ENCODE measurements around the gene ALDH1A3.
A peak's percentile ranks its signal among the peaks of the same experiment; 100 is the strongest.

The ALDH1A3 gene

GRCh38 chr15:100914876-100915275 lies 35.2 kb downstream of the ALDH1A3 start:
- no peak overlapping the region for H3K4me3 ChIP-seq (ENCODE audit: low read depth in 1 of 2, low read length in 2 of 2)
- no peaks in the 10 kb centered on the region for H3K27me3 ChIP-seq (ENCODE audit: control insufficient read depth in 1 of 2, insufficient read depth in 2 of 2, low read length in 2 of 2)
- peaks cover 0 to 20% of the 10 kb centered on the region in 2 donors for H3K36me3 ChIP-seq (ENCODE audit: control insufficient read depth in 1 of 2, insufficient read depth in 2 of 2, low read length in 2 of 2)
- no peak overlapping the region for H3K27ac ChIP-seq (ENCODE audit: low read depth, low read length)
- no peak overlapping the region for H3K9ac ChIP-seq (ENCODE audit: low read depth in 1 of 2, low read length in 2 of 2)
- H3K4me1 ChIP-seq (ENCODE audit: control insufficient read depth in 1 of 2, insufficient read depth in 2 of 2, low read length in 2 of 2), result peaks cover 9 to 14% of the 10 kb centered on the region in 2 donors
- H3K9me3 ChIP-seq (ENCODE audit: control insufficient read depth in 1 of 2, low read length in 2 of 2), result no peaks in the 10 kb centered on the region

GRCh38 chr15:100918034-100918689 lies 38.5 kb downstream of the ALDH1A3 start:
- H3K9me3 ChIP-seq (ENCODE audit: control insufficient read depth in 1 of 2, low read length in 2 of 2), result no peaks in the 10 kb centered on the region
- peak overlapping the region; percentile 88 to 93 for H3K4me3 ChIP-seq (ENCODE audit: low read depth in 1 of 2, low read length in 2 of 2)
- no peak overlapping the region for H3K27ac ChIP-seq (ENCODE audit: low read depth, low read length)
- peak overlapping the region; percentile 70 to 75 for H3K9ac ChIP-seq (ENCODE audit: low read depth in 1 of 2, low read length in 2 of 2)
- peaks cover 4 to 12% of the 10 kb centered on the region in 2 donors for H3K36me3 ChIP-seq (ENCODE audit: control insufficient read depth in 1 of 2, insufficient read depth in 2 of 2, low read length in 2 of 2)
- no peaks in the 10 kb centered on the region for H3K27me3 ChIP-seq (ENCODE audit: control insufficient read depth in 1 of 2, insufficient read depth in 2 of 2, low read length in 2 of 2)
- peaks cover 24 to 31% of the 10 kb centered on the region in 2 donors for H3K4me1 ChIP-seq (ENCODE audit: control insufficient read depth in 1 of 2, insufficient read depth in 2 of 2, low read length in 2 of 2)

GRCh38 chr15:100918690-100919480 lies 39.3 kb downstream of the ALDH1A3 start, which contains the start of gene LRRK1:
TSS of gene LRRK1 (plus strand) at chr15:100919357. CDS start at chr15:100924633, 5,276 bp downstream.
- no peaks in the 10 kb centered on the region for H3K27me3 ChIP-seq (ENCODE audit: control insufficient read depth in 1 of 2, insufficient read depth in 2 of 2, low read length in 2 of 2)

GRCh38 chr15:100919481-100920405 lies 40.1 kb downstream of the ALDH1A3 start:
- H3K27ac ChIP-seq (ENCODE audit: low read depth, low read length), result no peak overlapping the region
- peak overlapping the region; percentile 78 to 82 for H3K4me3 ChIP-seq (ENCODE audit: low read depth in 1 of 2, low read length in 2 of 2)
- H3K9ac ChIP-seq (ENCODE audit: low read depth in 1 of 2, low read length in 2 of 2), result peak overlapping the region; percentile 62 to 79
- H3K27me3 ChIP-seq (ENCODE audit: control insufficient read depth in 1 of 2, insufficient read depth in 2 of 2, low read length in 2 of 2), result no peaks in the 10 kb centered on the region
- peaks cover 24 to 35% of the 10 kb centered on the region in 2 donors for H3K4me1 ChIP-seq (ENCODE audit: control insufficient read depth in 1 of 2, insufficient read depth in 2 of 2, low read length in 2 of 2)
- peaks cover 4 to 17% of the 10 kb centered on the region in 2 donors for H3K36me3 ChIP-seq (ENCODE audit: control insufficient read depth in 1 of 2, insufficient read depth in 2 of 2, low read length in 2 of 2)
- no peaks in the 10 kb centered on the region for H3K9me3 ChIP-seq (ENCODE audit: control insufficient read depth in 1 of 2, low read length in 2 of 2)

More at GRCh38 chr15:100918690-100919480, 39.3 kb downstream of the ALDH1A3 start, which contains the start of gene LRRK1:
- H3K9me3 ChIP-seq (ENCODE audit: control insufficient read depth in 1 of 2, low read length in 2 of 2), result no peaks in the 10 kb centered on the region
- H3K4me3 ChIP-seq (ENCODE audit: low read depth in 1 of 2, low read length in 2 of 2), result peak within 1 kb of the TSS; percentile 88 to 93
- H3K4me1 ChIP-seq (ENCODE audit: control insufficient read depth in 1 of 2, insufficient read depth in 2 of 2, low read length in 2 of 2), result peaks cover 24 to 34% of the 10 kb centered on the region in 2 donors
- peak within 1 kb of the TSS; percentile 17 for H3K27ac ChIP-seq (ENCODE audit: low read depth, low read length)
- H3K9ac ChIP-seq (ENCODE audit: low read depth in 1 of 2, low read length in 2 of 2), result peak within 1 kb of the TSS; percentile 70 to 79
- H3K36me3 ChIP-seq (ENCODE audit: control insufficient read depth in 1 of 2, insufficient read depth in 2 of 2, low read length in 2 of 2), result peaks cover 4 to 12% of the 10 kb centered on the region in 2 donors

- Histone ChIP-seq H3K9ac (ENCODE audit: low read depth in 1 of 2, low read length in 2 of 2) (peak overlapping the region in 1 of 2 donors; percentile 79), H3K4me1 (ENCODE audit: control insufficient read depth in 1 of 2, insufficient read depth in 2 of 2, low read length in 2 of 2) (peaks cover 29 to 42% of the 10 kb centered on the region in 2 donors), H3K9me3 (ENCODE audit: control insufficient read depth in 1 of 2, low read length in 2 of 2) (no peaks in the 10 kb centered on the region), H3K27me3 (ENCODE audit: control insufficient read depth in 1 of 2, insufficient read depth in 2 of 2, low read length in 2 of 2) (no peaks in the 10 kb centered on the region), H3K36me3 (ENCODE audit: control insufficient read depth in 1 of 2, insufficient read depth in 2 of 2, low read length in 2 of 2) (peaks cover 4 to 12% of the 10 kb centered on the region in 2 donors), H3K4me3 (ENCODE audit: low read depth in 1 of 2, low read length in 2 of 2) (peak overlapping the region; percentile 78 to 82), H3K27ac (ENCODE audit: low read depth, low read length) (no peak overlapping the region)
These were observed 41.0 kb downstream of the ALDH1A3 start for GRCh38 chr15:100920516-100921135.

GRCh38 chr15:100922192-100923040 lies 42.8 kb downstream of the ALDH1A3 start:
- peak overlapping the region in 1 of 2 donors; percentile 13 for H3K4me3 ChIP-seq (ENCODE audit: low read depth in 1 of 2, low read length in 2 of 2)
- no peaks in the 10 kb centered on the region for H3K27me3 ChIP-seq (ENCODE audit: control insufficient read depth in 1 of 2, insufficient read depth in 2 of 2, low read length in 2 of 2)
- no peak overlapping the region for H3K9ac ChIP-seq (ENCODE audit: low read depth in 1 of 2, low read length in 2 of 2)
- H3K9me3 ChIP-seq (ENCODE audit: control insufficient read depth in 1 of 2, low read length in 2 of 2), result no peaks in the 10 kb centered on the region
- peak overlapping the region; percentile 22 for H3K27ac ChIP-seq (ENCODE audit: low read depth, low read length)
- peaks cover 32 to 43% of the 10 kb centered on the region in 2 donors for H3K4me1 ChIP-seq (ENCODE audit: control insufficient read depth in 1 of 2, insufficient read depth in 2 of 2, low read length in 2 of 2)
- H3K36me3 ChIP-seq (ENCODE audit: control insufficient read depth in 1 of 2, insufficient read depth in 2 of 2, low read length in 2 of 2), result peaks cover 4 to 15% of the 10 kb centered on the region in 2 donors

GRCh38 chr15:100923076-100923475 lies 43.4 kb downstream of the ALDH1A3 start:
- Histone ChIP-seq H3K9me3 (ENCODE audit: control insufficient read depth in 1 of 2, low read length in 2 of 2) (no peaks in the 10 kb centered on the region), H3K4me1 (ENCODE audit: control insufficient read depth in 1 of 2, insufficient read depth in 2 of 2, low read length in 2 of 2) (peaks cover 27 to 37% of the 10 kb centered on the region in 2 donors), H3K27me3 (ENCODE audit: control insufficient read depth in 1 of 2, insufficient read depth in 2 of 2, low read length in 2 of 2) (no peaks in the 10 kb centered on the region), H3K36me3 (ENCODE audit: control insufficient read depth in 1 of 2, insufficient read depth in 2 of 2, low read length in 2 of 2) (peaks cover 4 to 15% of the 10 kb centered on the region in 2 donors), H3K27ac (ENCODE audit: low read depth, low read length) (peak overlapping the region; percentile 22), H3K9ac (ENCODE audit: low read depth in 1 of 2, low read length in 2 of 2) (no peak overlapping the region), H3K4me3 (ENCODE audit: low read depth in 1 of 2, low read length in 2 of 2) (no peak overlapping the region)

GRCh38 chr15:100923902-100924301 lies 44.3 kb downstream of the ALDH1A3 start:
- no peaks in the 10 kb centered on the region for H3K27me3 ChIP-seq (ENCODE audit: control insufficient read depth in 1 of 2, insufficient read depth in 2 of 2, low read length in 2 of 2)
- peaks cover 4 to 20% of the 10 kb centered on the region in 2 donors for H3K36me3 ChIP-seq (ENCODE audit: control insufficient read depth in 1 of 2, insufficient read depth in 2 of 2, low read length in 2 of 2)
- no peak overlapping the region for H3K9ac ChIP-seq (ENCODE audit: low read depth in 1 of 2, low read length in 2 of 2)
- H3K9me3 ChIP-seq (ENCODE audit: control insufficient read depth in 1 of 2, low read length in 2 of 2), result no peaks in the 10 kb centered on the region
- peaks cover 27 to 33% of the 10 kb centered on the region in 2 donors for H3K4me1 ChIP-seq (ENCODE audit: control insufficient read depth in 1 of 2, insufficient read depth in 2 of 2, low read length in 2 of 2)
- H3K27ac ChIP-seq (ENCODE audit: low read depth, low read length), result no peak overlapping the region
- no peak overlapping the region for H3K4me3 ChIP-seq (ENCODE audit: low read depth in 1 of 2, low read length in 2 of 2)

All from duodenal mucosa (tissue), 2 donors.